Measurements from ENCODE around the gene RAPGEF1. TPM values are rescaled to one million over a fixed set of nuclear protein-coding genes. Genes with fewer than 3 reads are reported as not detected.
A peak's percentile ranks its signal among the peaks of the same experiment; 100 is the strongest.

The RAPGEF1 gene
- total and polyA plus RNA-seq, 2 experiments from 2014 or later = 9.9 to 82.8 TPM

GRCh38 chr9:131642496-131643083 lies 97.3 kb downstream of the RAPGEF1 start:
- H3K4me1 ChIP-seq (ENCODE audit: insufficient read depth) = no peaks in the 10 kb centered on the region; the same call in 1 of the 2 replicates
- no peak overlapping the region for H2AFZ ChIP-seq
- no peak for DNase-seq (ENCODE audit: low spot score)
- no peak for ATAC-seq
- peaks cover 4% of the 10 kb centered on the region; the same call in 1 of the 2 replicates for H3K79me2 ChIP-seq (replicated peaks; ENCODE audit: insufficient read depth)
- H3K4me3 ChIP-seq = no peak overlapping the region
- H3F3A ChIP-seq (replicated peaks; ENCODE audit: low read depth) = peaks cover 7% of the 10 kb centered on the region; the same call in 1 of the 2 replicates
- no peaks in the 10 kb centered on the region for H3K36me3 ChIP-seq (ENCODE audit: insufficient read depth)
- H3K4me2 ChIP-seq = no peak overlapping the region
- TF ChIP-seq ZNF462 (CRISPR knock-in tag; IDR thresholded peaks at IDR 0.05) (no peak), EZH2 (IDR thresholded peaks at IDR 0.05; ENCODE audit: low read depth, unreplicated experiment) (no peak), STAT1 (IDR thresholded peaks at IDR 0.05; ENCODE audit: unreplicated experiment) (no peak), NANOG (IDR thresholded peaks at IDR 0.05; ENCODE audit: borderline replicate concordance) (no peak), POLR2AphosphoS5 (IDR thresholded peaks at IDR 0.05; ENCODE audit: low read depth) (no peak), CTCF (conservative IDR thresholded peaks at IDR 0.05; ENCODE audit: low read depth in 2 of 2) (no peak), ETS1 (IDR thresholded peaks at IDR 0.05) (no peak), EZH2phosphoT487 (IDR thresholded peaks at IDR 0.05; ENCODE audit: unreplicated experiment) (no peak), ZNF114 (CRISPR knock-in tag; IDR thresholded peaks at IDR 0.05) (no peak), JUNB (IDR thresholded peaks at IDR 0.05; ENCODE audit: unreplicated experiment) (no peak), REST (IDR thresholded peaks at IDR 0.05; ENCODE audit: unreplicated experiment) (no peak), ZNF331 (CRISPR knock-in tag; IDR thresholded peaks at IDR 0.05; ENCODE audit: low read depth) (no peak), CREB1 (CRISPR knock-in tag; IDR thresholded peaks at IDR 0.05; ENCODE audit: low read depth) (no peak)
- Mint-ChIP-seq H3K27ac (0 out of 2 replicates have a peak overlapping the region, but pooled peaks have one; percentile 38), H3K4me3 (no peak overlapping the region; the same call in 2 of the 3 replicates), H3K9me3 (no peaks in the 10 kb centered on the region), H3K27me3 (ENCODE audit: insufficient read depth, low read depth, poor library complexity) (peaks cover 6% of the 10 kb centered on the region), H3K4me1 (peaks cover 27% of the 10 kb centered on the region), H3K36me3 (ENCODE audit: low read depth) (peaks cover 12% of the 10 kb centered on the region; the same call in 2 of the 3 replicates)
- H4K20me1 ChIP-seq (replicated peaks; ENCODE audit: insufficient read depth) = peaks cover 8% of the 10 kb centered on the region; the same call in 1 of the 2 replicates
- peak overlapping the region; percentile 42; the same call in 1 of the 2 replicates for H3K27ac ChIP-seq (ENCODE audit: low read depth)
- H3K9me2 ChIP-seq (ENCODE audit: insufficient read depth) = no peaks in the 10 kb centered on the region
- H3K27me3 ChIP-seq (ENCODE audit: insufficient read depth) = no peaks in the 10 kb centered on the region
